K562 (cell line): ENCODE results near the gene SLFN5. TPM values are rescaled to one million over a fixed set of nuclear protein-coding genes. Genes with fewer than 3 reads are reported as not detected.

Experiments used
- ATAC-seq: fragments of 200-7000 bp; cut with Tn5 transposase; 3 replicates; pipeline ENCODE4 v1.9.1; 2020; ENCODE audit warnings: moderate library complexity
- BruUV-seq: library from RNA; stranded (reverse); fragments of 400-500 nt; replicated peaks from 2 replicates; lab custom pipeline; 2021; lab: Mats Ljungman, UMichigan
- CTCF ChIA-PET: fragments of 300-600 bp; formaldehyde crosslinking; extraction: SDS; loops from one replicate; lab custom pipeline; 2021; ENCODE audit warnings: low intra/inter-chr PET ratio; lab: Yijun Ruan, JAX
- POLR2A ChIA-PET: fragments of 300-600, 350-650 bp; sonication (Branson Sonifier 250); formaldehyde crosslinking; extraction: SDS; loops from one replicate; lab custom pipeline; 2021; ENCODE audit warnings: antibody characterized with exemption, inconsistent platforms; lab: Yijun Ruan, JAX
- DNase-seq, 4 experiments: peaks; one replicate each; pipeline versions ENCODE4 v3.0.0 to v3.0.0-alpha.2; 2011 to 2018; ENCODE audit warnings: low spot score in 3 of 4, mixed read lengths in 3 of 4; ENCODE audit errors: extremely low read depth in 1 of 4
- FAIRE-seq: peaks from 2 replicates; lab custom pipeline; 2011; peaks lifted over from hg19 to GRCh38; lab: Jason Lieb, UNC
- H2AFZ ChIP-seq: 2 replicates; pipeline ENCODE4 v1.6.0; 2011; ENCODE audit warnings: low read depth, low read length, control low read depth, inconsistent platforms
- H3K27ac ChIP-seq: fragments of 200-600 bp; 3 replicates; pipeline ENCODE4 v1.8.0; 2011; ENCODE audit warnings: low read depth, mild to moderate bottlenecking, control low read depth, inconsistent platforms, low read length, moderate library complexity, mixed read lengths; ENCODE audit errors: extremely low read depth
- H3K27me3 ChIP-seq, 2 experiments: fragments of 300-600 bp in 1 of 2; 2 replicates in 1 of 2; 3 replicates in 1 of 2; pipeline versions ENCODE4 v1.6.0 to v1.8.0; 2011; ENCODE audit warnings: inconsistent platforms in 2 of 2, low read length in 2 of 2, mild to moderate bottlenecking in 1 of 2, mixed read lengths in 1 of 2, moderate library complexity in 1 of 2; ENCODE audit not compliant: control insufficient read depth in 2 of 2, insufficient read depth in 2 of 2
- H3K36me3 ChIP-seq: fragments of 300-600 bp; 3 replicates; pipeline ENCODE4 v1.8.0; 2011; ENCODE audit warnings: mild to moderate bottlenecking, low read length, inconsistent platforms; ENCODE audit not compliant: control insufficient read depth, insufficient read depth
- H3K4me1 ChIP-seq, 2 experiments: fragments of 200-600 bp in 1 of 2; replicated peaks in 1 of 2; 2 replicates in 1 of 2; 3 replicates in 1 of 2; pipeline versions ENCODE4 v1.5.1 to v1.8.0; 2011; ENCODE audit warnings: inconsistent platforms in 2 of 2, low read length in 2 of 2, mild to moderate bottlenecking in 1 of 2, mixed read lengths in 1 of 2, moderate library complexity in 1 of 2; ENCODE audit not compliant: control insufficient read depth in 2 of 2, insufficient read depth in 2 of 2
- H3K4me2 ChIP-seq: 2 replicates; pipeline ENCODE4 v1.6.1; 2011; ENCODE audit warnings: low read length, control low read depth, inconsistent platforms, mixed read lengths; ENCODE audit not compliant: insufficient read depth
- H3K4me3 ChIP-seq: fragments of 200-600 bp; sonication (generic), shearing (Covaris generic); 2 replicates; pipeline ENCODE4 v1.5.1; 2016; ENCODE audit warnings: control low read depth, inconsistent platforms
- H3K79me2 ChIP-seq: fragments of 200-600 bp; 3 replicates; pipeline ENCODE4 v1.8.0; 2011; ENCODE audit warnings: low read length, inconsistent platforms; ENCODE audit not compliant: control insufficient read depth, insufficient read depth
- H3K9ac ChIP-seq, 2 experiments: 2 replicates each; pipeline versions ENCODE4 v1.6.0 to v1.6.1; 2011; ENCODE audit warnings: low read depth in 2 of 2, low read length in 2 of 2, control low read depth in 1 of 2, inconsistent platforms in 1 of 2, mild to moderate bottlenecking in 1 of 2, mixed read lengths in 1 of 2; ENCODE audit not compliant: insufficient read depth in 1 of 2
- H3K9me1 ChIP-seq: one replicate; pipeline ENCODE4 v1.6.0; 2011; ENCODE audit warnings: inconsistent platforms, mild to moderate bottlenecking, low read length, moderate library complexity; ENCODE audit not compliant: control insufficient read depth, insufficient read depth
- H3K9me3 ChIP-seq: replicated peaks from 2 replicates; pipeline ENCODE4 v1.5.1; 2011; ENCODE audit warnings: low read depth, low read length, inconsistent platforms; ENCODE audit not compliant: control insufficient read depth, insufficient read depth
- H4K20me1 ChIP-seq: replicated peaks from 2 replicates; pipeline ENCODE4 v1.6.1; 2011; ENCODE audit warnings: low read length, inconsistent platforms, mixed read lengths; ENCODE audit not compliant: control insufficient read depth, insufficient read depth
- ERF ChIP-seq: fragments of 450-650 bp; formaldehyde crosslinking; IDR thresholded peaks from 2 replicates; pipeline ENCODE4 v1.4.0; 2020; ENCODE audit warnings: mild to moderate bottlenecking, mixed read lengths
- GATA2 ChIP-seq: sonication (generic); formaldehyde crosslinking; IDR thresholded peaks from 2 replicates; pipeline ENCODE4 v1.4.0; 2020; ENCODE audit warnings: mild to moderate bottlenecking, missing genetic modification reagents
- HEY1 ChIP-seq: fragments of 250-450 bp; sonication (Bioruptor Pico); IDR thresholded peaks from 2 replicates; pipeline ENCODE4 v1.5.0; 2020; ENCODE audit warnings: mild to moderate bottlenecking, moderate library complexity, borderline replicate concordance
- JUNB ChIP-seq: fragments of 450-650 bp; formaldehyde crosslinking; conservative IDR thresholded peaks from 2 replicates; pipeline ENCODE4 v1.4.0; 2020; ENCODE audit warnings: mild to moderate bottlenecking
- MYNN ChIP-seq, 2 experiments: sonication (generic); formaldehyde crosslinking in 1 of 2; IDR thresholded peaks; 2 replicates each; pipeline versions ENCODE4 v1.5.0 to v1.6.1; 2016 to 2020; ENCODE audit warnings: antibody characterized with exemption in 1 of 2, missing genetic modification reagents in 1 of 2
- NCOR1 ChIP-seq: fragments of 450-650 bp; IDR thresholded peaks from 2 replicates; pipeline ENCODE4 v1.6.1; 2016; ENCODE audit warnings: mild to moderate bottlenecking, moderate library complexity
- PHF8 ChIP-seq: fragments of 200-600 bp; sonication (generic); IDR thresholded peaks from 2 replicates; pipeline ENCODE4 v1.6.1; 2012; ENCODE audit warnings: mixed run types, mild to moderate bottlenecking, inconsistent platforms, low read length, moderate library complexity, borderline replicate concordance
- POLR2AphosphoS5 ChIP-seq: IDR thresholded peaks from 2 replicates; pipeline ENCODE4 v1.6.1; 2011; ENCODE audit warnings: mild to moderate bottlenecking, low read depth, low read length, moderate library complexity; ENCODE audit not compliant: control insufficient read depth, insufficient read depth
- RHOXF2B ChIP-seq: fragments of 250-450 bp; sonication (Bioruptor Pico); conservative IDR thresholded peaks from 2 replicates; pipeline ENCODE4 v1.5.1; 2021
- ZBTB26 ChIP-seq: fragments of 450-650 bp; formaldehyde crosslinking; IDR thresholded peaks from 2 replicates; pipeline ENCODE4 v1.4.0; 2022; ENCODE audit warnings: missing genetic modification characterization
- ZFP36 ChIP-seq: fragments of 150-350 bp; IDR thresholded peaks from 2 replicates; pipeline ENCODE4 v1.6.1; 2018; ENCODE audit warnings: low read length, low read depth; ENCODE audit not compliant: partially characterized antibody
- ZNF146 ChIP-seq: IDR thresholded peaks from one replicate; pipeline ENCODE4 v1.6.1; 2018; ENCODE audit warnings: missing compliant biosample characterization; ENCODE audit not compliant: unreplicated experiment
- ZNF174 ChIP-seq: fragments of 250-450 bp; sonication (Bioruptor Pico); IDR thresholded peaks from 2 replicates; pipeline ENCODE4 v1.4.0; 2020; ENCODE audit warnings: mild to moderate bottlenecking
- ZNF184 ChIP-seq: sonication (generic); formaldehyde crosslinking; IDR thresholded peaks from 2 replicates; pipeline ENCODE4 v1.5.0; 2020; ENCODE audit warnings: missing genetic modification reagents
- ZNF740 ChIP-seq, 3 experiments: fragments of 200-800 bp in 1 of 3; sonication (Bioruptor generic) in 1 of 3; sonication (generic) in 1 of 3; formaldehyde crosslinking in 1 of 3; IDR thresholded peaks; 2 replicates each; pipeline versions ENCODE4 v1.6.1 to v1.8.0; 2016 to 2022; ENCODE audit warnings: mild to moderate bottlenecking in 2 of 3, missing compliant biosample characterization in 2 of 3, missing genetic modification characterization in 2 of 3, missing genetic modification reagents in 1 of 3
- WGBS: fragments of 100-300 bp; shearing (Covaris generic); methylation state at CpG from one replicate; pipeline ENCODE4 v1.1.6; 2016; ENCODE audit warnings: low coverage, mixed read lengths; ENCODE audit not compliant: insufficient coverage; ENCODE audit errors: missing lambda C conversion rate; 5-methylcytosine and 5-hydroxymethylcytosine counted together
- in situ Hi-C: fragments of 300-500 bp; cut with MboI; formaldehyde crosslinking; loops from 4 replicates; pipeline ENCODE4 v1.15.0; 2018; ENCODE audit warnings: inconsistent platforms, mixed read lengths
- intact Hi-C: fragments of 100-400 bp; cut with micrococcal nuclease; formaldehyde crosslinking; loops from 2 replicates; pipeline ENCODE4 v1.14.2; 2022
- polyA plus RNA-seq, 8 experiments: library from polyadenylated mRNA; depleted of rRNA in 4 of 8; stranded (reverse) in 5 of 8; unstranded in 3 of 8; fragments of >200 nt; fragmentation: Nextera tagmentation in 2 of 8; fragmentation: Illumina TruSeq in 1 of 8; extraction: Ambion mirVana in 2 of 8; extraction: Trizol in 1 of 8; gene quantifications; 2 replicates each; pipeline versions ENCODE4 v1.2.1 to v1.2.3, GENCODE V29; 2011 to 2014; ENCODE audit warnings: inconsistent platforms in 1 of 8, missing spikeins in 1 of 8
- total RNA-seq, 7 experiments: library from RNA; depleted of rRNA in 6 of 7; stranded (reverse); fragments of >200 nt in 6 of 7; fragmentation: Illumina TruSeq in 2 of 7; extraction: Trizol in 2 of 7; gene quantifications; 2 replicates each; pipeline versions ENCODE4 v1.2.1 to v1.2.3, GENCODE V29; 2011 to 2021; ENCODE audit warnings: low replicate concordance in 1 of 7

The SLFN5 gene
- total and polyA plus RNA-seq, 9 of the 15 experiments (the other 6 are each of a cell fraction or from before 2014, with no cell fraction given): under 0.01 to 0.18 (median 0.04) TPM; not detected in 1

GRCh38 chr17:35284955-35285354, 42.1 kb downstream of the SLFN5 start:
- Histone ChIP-seq H2AFZ (no peak overlapping the region), H3K36me3 (no peaks in the 10 kb centered on the region), H4K20me1 (no peaks in the 10 kb centered on the region), H3K4me2 (no peak overlapping the region), H3K4me3 (no peak overlapping the region), H3K27me3 (peaks cover 0 to 4% of the 10 kb centered on the region in 2 experiments; a peak in 2 of 5 replicates), H3K9ac (no peak overlapping the region), H3K9me1 (no peaks in the 10 kb centered on the region), H3K4me1 (no peaks in the 10 kb centered on the region), H3K9me3 (no peaks in the 10 kb centered on the region), H3K27ac (no peak overlapping the region)
- DNase-seq (no peak), ATAC-seq (no peak), FAIRE-seq (no peak)
- ChIA-PET CTCF (no interaction called here), POLR2A (interaction anchor here (0.8 kb wide), 1 partner anchor 16 kb away, joined by 3 read pairs; no protein-coding TSS in a partner anchor)
- WGBS: 0% methylated on average over 2 of the region's 2 CpGs
- BruUV-seq: no TSS peak
- in situ Hi-C loops: no loop called here
- TF ChIP-seq HEY1 (no peak), ZFP36 (no peak), RHOXF2B (CRISPR knock-in tag) (no peak), ZNF146 (CRISPR knock-in tag) (no peak), PHF8 (no peak), MYNN (IDR thresholded peaks at IDR 0.05) (no peak), MYNN (CRISPR knock-in tag; IDR thresholded peaks at IDR 0.05) (no peak), ZNF184 (CRISPR knock-in tag) (no peak), JUNB (CRISPR knock-in tag) (no peak), ZNF740 (CRISPR knock-in tag; IDR thresholded peaks at IDR 0.05) (no peak), ZNF740 (tag; IDR thresholded peaks at IDR 0.05) (no peak), POLR2AphosphoS5 (no peak), ERF (CRISPR knock-in tag) (no peak), NCOR1 (no peak), ZBTB26 (CRISPR knock-in tag) (no peak), GATA2 (CRISPR knock-in tag) (no peak), ZNF174 (no peak)
- TF ChIP-seq, all 486 proteins: peak for 0
- intact Hi-C loops: no loop called here
- no peaks in the 10 kb centered on the region for H3K79me2 ChIP-seq
